ENCODE results near the gene MRE11.

DNA sequence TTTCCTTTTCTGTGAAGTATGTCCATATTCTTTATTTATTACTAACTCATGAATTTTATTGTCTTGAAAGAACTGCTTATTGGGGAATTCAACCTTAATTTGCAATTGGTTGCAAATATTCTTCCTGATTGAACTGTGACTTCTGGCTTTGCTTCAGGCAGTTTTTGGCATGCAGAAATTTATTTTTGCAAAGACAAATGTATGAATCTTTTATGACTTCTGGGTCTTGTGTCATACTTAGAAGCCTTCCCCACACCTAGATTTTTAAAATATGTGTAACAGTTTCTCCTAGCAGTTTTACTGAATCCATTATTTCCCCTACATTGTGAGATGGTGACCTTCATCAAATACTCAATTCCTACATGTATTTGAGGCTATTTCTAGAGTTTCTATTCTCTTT is 12.3 kb downstream of the MRE11 start:
- TF ChIP-seq CTCF (conservative IDR thresholded peaks at IDR 0.05) (no peak), ZFX (IDR thresholded peaks at IDR 0.05) (no peak)

Data from C4-2B (cell line).